GM21447 (cell line): ENCODE results near the gene MACROD2.

Experiments used
- ATAC-seq: cut with Tn5 transposase; IDR thresholded peaks from one replicate; pipeline ENCODE4 v1.9.1; 2021; ENCODE audit not compliant: unreplicated experiment

MACROD2 gene

DNA sequence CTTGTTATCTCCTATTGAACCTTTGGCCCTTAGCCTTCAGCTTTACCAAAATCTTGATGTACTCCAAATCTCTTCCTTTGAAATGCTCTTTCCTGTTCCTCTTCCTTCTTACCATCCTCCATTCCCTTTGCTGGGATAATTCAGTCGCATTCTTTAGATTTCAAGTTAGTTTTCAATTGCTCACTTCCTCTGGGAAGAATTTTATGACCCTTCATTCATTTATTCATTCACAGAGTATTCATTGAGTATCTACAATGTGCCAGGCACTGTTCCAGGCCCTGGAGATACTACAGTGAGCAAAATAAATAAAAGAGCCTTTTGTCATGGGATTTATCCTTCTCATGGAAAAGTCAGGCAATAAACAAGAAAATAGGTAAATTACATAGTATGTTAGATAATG, 890.3 kb downstream of the MACROD2 start:
- no peak for ATAC-seq

DNA sequence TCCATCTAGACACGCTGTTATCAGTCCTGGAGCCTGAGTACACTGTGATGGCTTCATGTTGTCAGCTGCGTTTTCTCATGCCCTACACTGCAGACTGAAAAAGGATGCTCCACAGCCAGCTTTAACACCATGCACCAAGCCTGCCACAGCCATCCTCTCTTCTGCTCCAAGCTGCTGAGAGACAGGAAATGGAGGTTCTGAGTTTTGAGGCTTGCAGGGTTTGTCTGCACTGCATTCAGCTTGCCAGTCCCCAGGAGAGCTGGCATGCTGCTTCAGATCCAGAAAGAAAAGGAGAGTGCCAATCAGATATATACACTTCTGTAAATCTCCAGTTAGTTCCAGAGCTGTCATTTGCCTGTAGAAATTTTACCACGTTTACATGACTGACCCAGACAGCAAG, 892.8 kb downstream of the MACROD2 start:
- no peak for ATAC-seq

DNA sequence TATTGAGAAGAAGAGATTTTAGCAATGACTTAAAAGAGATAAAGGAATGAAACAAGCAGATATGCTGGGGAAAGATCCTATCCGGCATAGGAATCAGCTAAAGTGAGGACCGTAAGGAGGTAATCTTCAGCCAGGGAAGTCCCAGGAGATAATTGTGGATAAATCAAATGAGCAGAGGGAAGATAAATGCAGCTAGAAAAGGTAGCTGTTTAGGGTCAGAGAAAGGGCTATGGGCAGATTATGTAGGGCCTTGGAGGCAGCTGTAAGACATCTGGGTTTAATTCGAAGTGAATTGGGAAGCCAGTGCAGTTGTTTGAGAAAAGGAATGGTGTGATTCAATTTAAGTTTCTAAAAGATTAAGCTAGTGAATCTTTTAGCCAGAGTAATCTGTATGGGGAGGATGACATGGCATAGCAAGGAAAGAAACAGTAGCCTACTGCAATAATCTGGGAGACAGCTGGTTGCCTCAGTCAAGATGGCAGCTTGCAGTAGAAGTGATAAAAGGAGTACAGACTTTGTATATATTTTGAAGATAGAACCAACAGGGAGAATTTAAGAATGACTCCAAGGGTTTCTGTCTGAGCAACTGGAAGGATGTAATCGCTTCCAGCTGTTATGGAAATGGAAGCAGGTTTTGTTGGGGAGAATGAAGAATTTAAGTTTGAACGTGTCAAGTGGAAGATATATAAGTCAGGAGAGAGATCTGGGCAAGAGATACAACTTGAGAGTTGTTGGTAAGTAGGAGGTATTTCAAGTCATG, 894.4 kb downstream of the MACROD2 start:
- ATAC-seq, result no peak

DNA sequence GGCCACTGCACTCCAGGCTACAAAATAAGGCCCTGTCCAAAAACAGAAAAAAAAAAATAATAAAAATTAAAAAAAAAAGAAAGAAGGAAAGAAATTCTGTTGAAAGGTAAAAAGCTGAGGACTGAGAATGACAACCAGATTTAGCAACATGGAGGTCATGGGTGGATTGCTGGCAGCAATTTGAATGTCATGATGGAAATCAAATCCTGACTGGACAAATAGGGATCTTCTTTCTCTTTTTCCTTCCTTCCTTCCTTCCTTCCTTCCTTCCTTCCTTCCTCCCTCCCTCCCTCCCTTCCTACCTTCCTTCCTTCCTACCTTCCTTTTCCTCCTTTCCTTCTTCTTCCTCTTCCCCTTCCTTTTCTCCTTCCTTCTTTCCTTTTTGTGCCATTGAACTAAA, 895.4 kb downstream of the MACROD2 start:
- no peak for ATAC-seq

DNA sequence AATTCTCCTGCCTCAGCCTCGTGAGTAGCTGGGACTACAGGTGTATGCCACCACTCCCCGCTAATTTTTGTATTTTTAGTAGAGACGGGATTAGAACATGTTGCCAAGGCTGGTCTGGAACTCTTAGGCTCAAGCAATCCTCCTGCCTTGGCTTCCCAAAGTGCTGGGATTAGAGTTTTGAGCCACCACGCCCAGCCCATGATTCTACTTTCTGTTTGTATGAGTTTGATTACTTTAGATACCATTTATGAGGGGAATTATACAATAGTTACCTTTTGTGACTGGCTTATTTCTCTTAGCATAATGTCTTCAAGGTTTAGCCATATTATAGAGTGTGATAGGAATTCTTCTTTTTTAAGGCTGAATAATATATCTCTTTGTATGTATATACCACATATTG, 897.5 kb downstream of the MACROD2 start:
- ATAC-seq, result no peak

DNA sequence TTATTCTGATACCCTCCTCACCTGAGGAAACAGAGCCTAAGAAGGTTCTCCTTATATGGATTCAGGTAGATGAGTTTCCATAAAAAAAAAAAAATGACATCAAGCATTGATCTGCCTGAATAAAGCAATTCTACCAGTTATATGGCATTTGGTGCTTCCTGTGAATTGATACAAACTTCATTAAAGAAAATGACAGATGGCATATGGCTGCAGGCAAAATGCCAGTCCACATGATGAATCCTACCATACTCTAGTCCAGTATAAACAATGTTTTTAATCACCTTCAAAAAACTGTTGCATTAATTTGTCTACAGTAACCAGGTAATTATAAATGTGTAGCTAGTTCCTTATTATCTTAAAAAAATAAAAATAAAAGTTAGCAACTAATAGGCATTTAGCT, 901.3 kb downstream of the MACROD2 start:
- ATAC-seq, result no peak

DNA sequence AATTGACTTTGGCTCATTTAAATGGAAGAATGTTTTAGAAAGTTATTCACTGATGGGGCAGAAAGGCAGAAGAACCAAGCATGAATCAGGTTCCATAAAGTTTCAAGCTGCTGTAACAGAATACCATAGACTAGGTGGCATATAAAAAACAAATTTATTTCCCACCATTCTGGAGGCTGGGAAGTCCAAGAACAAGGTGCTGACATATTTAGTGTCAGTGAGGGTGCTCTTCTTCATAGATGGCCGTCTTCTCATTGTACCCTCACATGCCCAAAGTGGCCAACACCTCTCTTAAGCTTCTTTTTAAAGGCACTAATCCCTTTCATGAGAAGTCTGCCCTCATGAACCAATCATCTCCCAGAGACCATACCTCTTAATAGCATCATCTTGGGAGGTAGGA, 902.3 kb downstream of the MACROD2 start:
- ATAC-seq, result no peak

DNA sequence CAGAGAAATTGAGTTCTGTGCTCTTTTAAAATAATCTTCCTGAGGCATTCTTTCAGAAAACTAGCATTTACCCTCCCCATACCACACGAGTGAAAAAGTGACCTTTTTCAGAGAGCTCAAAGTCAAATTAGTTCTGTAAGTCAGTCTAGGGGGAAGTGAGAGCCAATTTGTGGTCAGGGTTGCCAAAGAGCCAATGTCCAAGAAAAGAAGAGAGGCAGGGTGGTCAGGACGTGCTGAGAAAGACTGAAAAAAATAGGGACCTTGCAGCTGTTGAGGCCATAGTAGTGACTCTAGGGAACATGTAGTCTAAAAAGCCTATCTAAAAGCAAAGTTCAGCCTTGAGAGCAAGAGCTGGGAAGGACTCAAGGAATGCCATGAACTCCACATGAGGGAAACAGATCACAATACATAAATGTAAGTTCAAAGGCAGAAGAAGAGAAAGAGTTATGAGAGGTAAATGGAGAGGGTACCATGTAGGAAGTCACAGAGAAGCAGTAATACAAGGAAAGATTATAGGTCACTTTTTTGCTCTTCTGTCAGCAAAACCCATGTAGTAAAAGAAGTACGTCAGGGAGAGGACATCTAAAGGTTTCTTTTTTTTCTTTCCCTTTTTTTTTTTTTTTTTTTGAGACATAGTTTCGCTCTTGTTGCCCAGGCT, 907.2 kb downstream of the MACROD2 start:
- peak; percentile 97 for ATAC-seq

DNA sequence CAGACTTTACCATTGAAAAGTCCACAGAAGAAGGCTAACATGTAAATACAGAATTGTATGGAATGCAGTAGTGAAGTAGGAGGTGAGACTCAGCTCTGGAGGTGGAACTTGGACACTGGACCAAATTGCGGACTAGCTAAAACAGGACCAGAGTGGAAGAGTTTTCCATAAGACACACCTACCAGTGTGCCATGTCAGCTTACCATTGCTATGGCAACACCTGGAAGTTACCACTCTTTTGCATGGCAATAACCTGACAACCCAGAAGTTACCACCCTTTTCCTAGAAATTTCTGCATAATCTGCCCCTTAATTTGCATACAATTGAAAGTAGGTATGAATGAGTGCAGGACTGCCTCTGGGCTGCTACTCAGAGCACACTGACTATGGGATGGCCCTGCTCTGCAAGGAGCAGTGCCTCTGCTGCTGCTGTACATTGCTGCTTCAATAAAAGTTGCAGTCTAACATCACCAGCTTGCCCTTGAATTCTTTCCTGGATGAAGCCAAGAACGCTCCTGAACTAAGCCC, 911.7 kb downstream of the MACROD2 start:
- no peak for ATAC-seq

DNA sequence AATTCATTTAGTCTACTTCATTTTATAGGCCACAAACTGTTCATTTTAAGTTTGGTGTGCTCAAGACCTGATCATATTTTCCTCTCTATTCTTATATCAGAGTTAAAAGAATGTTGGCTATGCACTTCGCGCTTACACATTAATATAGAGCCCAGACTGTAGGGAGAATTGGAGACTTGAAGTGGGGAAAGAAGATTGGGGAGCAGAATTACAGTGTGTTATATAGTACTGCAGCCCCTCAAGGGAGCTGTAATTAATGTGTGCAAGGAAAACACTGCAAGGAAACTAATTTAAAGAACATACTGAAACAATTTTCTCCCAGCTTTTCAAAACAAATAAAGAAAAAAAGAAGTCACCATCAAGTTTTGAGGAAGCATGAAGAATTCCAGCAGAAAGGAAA, 914.8 kb downstream of the MACROD2 start:
- no peak for ATAC-seq

DNA sequence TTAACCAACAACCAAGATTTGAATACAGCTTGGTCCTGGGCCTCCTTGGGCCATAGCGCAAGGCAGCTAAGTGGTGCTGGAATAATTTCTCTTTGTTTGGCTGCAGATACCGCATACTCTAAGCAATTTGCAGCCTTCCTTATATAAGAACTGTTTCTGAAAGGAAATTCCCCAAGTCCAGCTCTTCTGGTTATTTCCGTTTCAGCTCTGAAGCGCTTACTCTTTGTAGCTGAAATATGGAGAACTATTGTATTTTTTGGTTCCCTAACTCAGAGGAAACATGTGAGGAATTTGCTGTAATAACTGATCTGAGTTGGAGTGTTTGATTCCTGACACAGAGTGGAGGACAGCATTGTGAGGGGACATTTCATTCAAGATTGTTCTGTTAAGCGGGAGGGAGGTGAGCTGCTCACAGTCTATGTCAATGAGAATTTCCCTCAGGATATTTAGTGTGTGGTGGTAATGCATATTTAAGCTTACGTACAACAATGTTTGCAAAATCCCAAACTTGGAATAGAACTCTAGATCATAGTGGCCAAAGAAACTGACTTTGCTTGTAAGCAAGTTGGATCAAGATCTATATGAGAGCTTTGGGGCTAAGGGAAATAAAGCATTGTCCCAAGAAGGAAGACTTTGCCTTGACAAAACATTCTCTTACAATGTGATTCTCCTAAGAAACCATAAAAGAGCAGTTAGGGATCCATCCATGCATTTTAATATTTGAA, 918.7 kb downstream of the MACROD2 start:
- ATAC-seq, result no peak

DNA sequence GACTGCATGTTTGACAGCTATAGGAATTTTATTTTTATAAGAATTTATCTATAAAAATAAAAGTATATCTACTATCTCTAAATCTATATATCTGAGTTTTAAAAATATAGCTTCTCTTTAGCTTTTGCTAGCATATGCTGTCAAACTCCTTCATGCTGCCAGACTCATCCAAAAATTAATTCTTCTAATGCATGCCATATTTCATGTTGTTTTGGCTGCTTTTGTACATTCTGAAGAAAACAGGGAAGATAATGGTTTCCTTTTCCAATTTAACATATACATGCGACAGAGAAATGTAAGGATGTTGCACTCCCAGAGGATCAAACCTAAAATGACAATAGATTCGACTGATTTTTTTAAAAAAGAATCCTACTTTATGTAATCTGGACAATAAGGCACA, 919.3 kb downstream of the MACROD2 start:
- ATAC-seq, result no peak

DNA sequence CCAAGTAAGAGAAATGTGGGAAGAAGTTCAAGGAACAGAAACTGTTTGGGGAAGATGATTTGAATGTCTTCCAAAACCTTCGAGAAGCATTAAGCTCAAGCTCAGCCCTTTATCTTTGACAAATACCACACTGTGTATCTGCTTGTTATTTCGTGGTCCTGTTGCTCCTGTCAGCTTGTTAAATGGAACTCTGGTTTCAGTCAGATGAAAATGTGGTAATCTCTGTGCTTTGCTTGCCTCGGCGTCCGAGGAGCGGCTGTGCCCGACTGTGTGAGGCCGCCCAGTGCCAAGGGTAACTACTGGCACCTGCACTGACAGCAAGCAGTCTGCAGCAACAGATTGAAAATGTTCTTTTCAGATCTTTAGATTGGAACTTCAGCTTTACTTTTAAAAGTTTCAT, 920.0 kb downstream of the MACROD2 start:
- ATAC-seq, result no peak

DNA sequence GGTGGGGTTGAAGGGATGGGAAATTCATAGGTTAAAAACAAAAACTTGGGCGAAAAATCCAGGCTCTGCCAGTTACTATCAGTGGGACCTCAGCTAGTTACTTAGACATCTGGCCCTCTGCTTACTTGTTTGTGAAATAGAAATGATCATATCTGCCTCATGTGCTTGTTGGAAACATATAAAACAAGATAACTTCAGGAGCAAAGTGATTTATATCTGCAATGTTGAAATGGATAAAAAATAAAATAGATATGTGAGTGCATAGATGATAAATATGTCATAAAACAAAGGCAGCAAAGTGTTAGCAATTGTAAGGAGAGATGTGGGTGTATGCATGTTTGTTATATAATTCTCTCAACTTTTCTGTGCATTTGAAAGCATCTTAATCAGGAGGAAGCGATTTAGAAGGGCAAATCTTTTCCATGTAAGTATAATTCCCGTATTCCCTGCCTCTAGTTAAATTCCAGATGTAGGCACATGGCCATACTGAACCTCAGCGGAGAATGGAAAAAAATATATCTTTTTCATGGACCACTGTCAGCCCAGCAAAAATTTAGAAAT, 921.1 kb downstream of the MACROD2 start:
- ATAC-seq, result no peak

DNA sequence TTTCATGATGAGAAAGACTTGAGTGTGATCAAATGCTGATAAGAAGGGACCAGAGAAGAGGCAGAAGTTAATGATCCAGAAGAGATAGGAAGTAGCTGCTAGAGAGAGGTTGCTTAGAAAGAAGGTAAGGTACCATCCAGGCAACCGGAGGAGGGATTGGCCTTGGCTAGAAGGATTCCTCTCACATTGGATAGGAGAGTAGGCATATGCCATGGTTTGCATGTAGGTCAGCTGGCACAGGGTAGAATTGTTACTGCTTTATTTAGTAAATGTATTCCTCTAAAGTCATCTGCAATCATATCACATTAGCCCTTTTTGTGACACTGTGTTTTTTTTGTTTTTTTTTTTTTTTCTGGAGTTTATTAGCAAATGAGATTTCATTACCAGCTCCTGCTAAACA, 923.0 kb downstream of the MACROD2 start:
- no peak for ATAC-seq

DNA sequence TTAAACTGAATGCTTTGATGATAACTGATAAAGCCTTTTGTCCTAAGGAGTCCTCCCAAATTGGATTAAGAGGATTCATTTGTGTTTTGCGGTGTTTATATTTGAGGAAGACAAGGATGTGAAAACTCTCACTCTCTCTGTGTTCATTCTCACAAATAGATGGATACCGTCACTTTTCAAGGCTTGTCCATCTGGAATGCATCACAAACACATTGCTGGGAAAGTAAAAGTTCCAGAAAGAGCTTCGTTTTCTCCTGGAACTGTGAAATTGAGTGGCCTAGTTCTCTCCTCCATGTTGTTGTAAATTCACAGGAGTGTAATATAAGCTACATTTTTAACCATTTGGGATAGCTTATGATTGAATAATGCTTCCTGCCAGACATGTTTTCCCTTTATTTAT, 923.7 kb downstream of the MACROD2 start:
- no peak for ATAC-seq

DNA sequence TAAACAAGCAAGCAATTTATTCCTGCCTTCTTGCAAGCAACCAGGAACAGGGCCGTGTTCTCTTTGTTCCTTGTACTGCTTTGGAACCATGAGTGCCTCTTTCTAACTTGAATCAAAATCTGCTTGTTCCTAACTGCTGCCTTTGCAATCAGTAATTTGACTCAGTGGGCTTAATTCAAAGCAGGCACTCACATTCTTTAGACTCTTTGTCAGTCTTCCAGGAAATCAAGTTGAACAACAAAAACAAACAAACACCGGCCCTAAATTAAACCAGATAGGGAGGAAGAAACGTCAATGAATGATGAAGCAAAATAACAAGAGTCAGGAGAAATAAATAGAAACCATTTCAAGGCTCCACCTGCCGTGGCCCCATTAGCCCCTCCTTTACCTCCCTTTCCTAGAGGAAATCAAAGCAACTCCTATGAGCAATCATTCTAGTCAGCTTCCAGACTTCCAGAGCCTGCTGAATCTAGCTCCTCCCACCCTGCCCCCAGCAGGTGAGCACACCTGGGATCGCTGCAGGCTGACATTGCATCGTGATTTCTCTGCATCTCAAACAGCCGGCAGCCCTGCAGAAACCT, 924.3 kb downstream of the MACROD2 start:
- no peak for ATAC-seq

DNA sequence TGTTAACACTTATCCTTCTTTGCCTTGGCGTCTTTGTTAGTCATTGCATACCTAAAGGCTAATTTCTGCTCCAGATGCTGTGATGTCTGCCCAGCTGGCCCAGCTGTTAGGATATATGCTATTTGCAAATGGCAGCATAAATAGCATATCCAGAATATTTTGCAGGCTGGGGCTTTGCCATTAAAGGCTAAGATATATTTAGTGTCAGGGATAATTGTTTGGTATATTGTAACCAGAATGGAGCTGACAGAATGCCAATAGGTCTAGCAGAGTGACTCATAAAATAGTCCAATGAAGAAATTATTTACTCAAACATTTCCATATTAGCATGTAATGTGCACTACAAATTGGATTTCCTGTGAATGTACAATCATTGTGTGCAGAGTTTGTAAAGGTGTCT, 926.2 kb downstream of the MACROD2 start:
- ATAC-seq, result no peak

DNA sequence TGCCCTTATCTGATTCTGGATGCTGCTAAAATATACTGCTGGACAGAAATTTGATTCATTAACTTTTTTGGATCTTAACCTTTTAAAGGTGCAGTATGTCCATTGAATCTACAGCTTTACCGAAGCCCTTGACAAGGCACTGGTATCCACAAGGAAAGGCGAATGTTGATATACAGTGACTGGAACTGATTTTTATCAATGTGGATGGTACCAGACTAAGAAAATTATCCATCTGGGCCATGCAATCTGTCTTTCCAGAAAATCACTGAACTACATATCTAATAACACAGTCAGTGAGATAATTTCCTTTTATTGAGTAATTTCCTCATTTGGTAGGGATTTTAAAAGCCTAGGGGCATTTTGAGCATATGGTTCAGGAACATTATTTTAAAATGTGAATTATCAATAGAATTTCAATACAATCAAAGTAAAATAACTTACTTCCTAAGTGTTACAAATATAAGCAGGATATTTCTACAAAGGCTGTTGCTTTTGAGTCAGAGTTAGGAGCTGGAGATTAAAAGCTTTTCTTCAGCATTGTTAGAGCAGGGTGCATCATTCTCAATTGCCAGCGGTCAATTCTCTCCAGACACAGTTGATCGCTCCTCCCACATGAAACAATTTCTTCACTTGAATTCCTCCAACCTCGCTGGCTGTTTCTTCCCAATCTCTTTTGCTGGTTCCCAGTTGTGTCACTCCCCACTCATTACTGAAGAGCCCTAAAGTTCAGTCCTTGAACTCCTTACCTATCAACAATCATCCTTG, 927.4 kb downstream of the MACROD2 start:
- ATAC-seq, result no peak

DNA sequence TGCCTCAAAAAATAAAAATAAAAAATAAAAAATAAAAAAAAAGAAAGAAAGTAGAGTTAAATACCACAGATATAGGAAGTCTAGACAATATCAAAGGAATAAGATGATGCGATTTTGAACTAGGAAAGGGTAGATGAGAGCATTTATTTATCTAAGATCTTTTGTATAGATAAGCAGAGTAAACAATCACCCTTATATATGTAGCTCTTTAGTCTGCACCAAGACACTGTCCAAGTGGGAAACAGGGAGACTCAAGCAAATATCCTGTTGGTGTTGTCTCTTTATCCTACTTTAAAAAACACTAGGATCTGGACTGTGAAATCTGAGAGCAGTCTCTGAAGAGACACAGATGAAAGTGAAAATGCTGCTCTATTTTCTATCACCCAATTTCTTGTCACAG, 929.1 kb downstream of the MACROD2 start:
- ATAC-seq, result no peak

DNA sequence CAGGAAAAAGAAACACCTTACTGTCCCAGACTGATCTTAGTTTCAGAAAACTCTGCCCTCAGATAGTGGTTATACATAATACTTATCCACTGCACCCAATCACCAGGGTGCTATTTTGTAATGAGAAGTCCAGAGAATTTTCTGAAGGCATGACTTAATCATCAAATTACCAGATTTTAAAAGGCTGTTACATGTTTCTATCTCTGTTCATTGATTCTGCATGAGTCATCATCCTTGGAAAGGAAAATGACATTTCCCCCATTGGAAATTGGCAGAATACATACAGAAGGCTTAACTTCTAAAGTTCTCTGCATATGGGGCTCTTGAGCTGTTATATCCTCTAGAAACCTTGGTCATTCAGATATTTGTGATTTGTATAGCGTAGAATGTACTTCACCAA, 930.0 kb downstream of the MACROD2 start:
- no peak for ATAC-seq
